K562 (cell line): ENCODE measurements around the gene BAZ2A. TPM values are rescaled to one million over a fixed set of nuclear protein-coding genes. Genes with fewer than 3 reads are reported as not detected.
A peak's percentile ranks its signal among the peaks of the same experiment; 100 is the strongest.

Experiments used
- BMI1 ChIP-seq: fragments of 150-350 bp; IDR thresholded peaks from 2 replicates; pipeline ENCODE4 v1.6.1; 2014; ENCODE audit warnings: low read length
- CBFB ChIP-seq: sonication (generic); formaldehyde crosslinking; IDR thresholded peaks from 2 replicates; pipeline ENCODE4 v1.4.0; 2020; ENCODE audit warnings: mild to moderate bottlenecking, missing genetic modification reagents
- CREM ChIP-seq: IDR thresholded peaks from 2 replicates; pipeline ENCODE4 v1.6.1; 2014; ENCODE audit warnings: antibody characterized with exemption, low read depth
- FOXK2 ChIP-seq, 2 experiments: fragments of 450-650 bp; IDR thresholded peaks in 1 of 2; conservative IDR thresholded peaks in 1 of 2; 2 replicates each; pipeline ENCODE4 v1.6.1; 2016; ENCODE audit warnings: low read depth in 2 of 2, mild to moderate bottlenecking in 1 of 2
- NFRKB ChIP-seq: fragments of 450-650 bp; IDR thresholded peaks from 2 replicates; pipeline ENCODE4 v1.6.1; 2016; ENCODE audit warnings: low read depth
- NR2C1 ChIP-seq, 2 experiments: fragments of 450-650 bp; IDR thresholded peaks; 2 replicates each; pipeline ENCODE4 v1.6.1; 2017; ENCODE audit warnings: mild to moderate bottlenecking in 2 of 2, antibody characterized with exemption in 1 of 2, inconsistent platforms in 1 of 2, missing compliant biosample characterization in 1 of 2, missing genetic modification characterization in 1 of 2
- SPI1 ChIP-seq: IDR thresholded peaks from 2 replicates; pipeline ENCODE4 v1.6.1; 2011; ENCODE audit warnings: low read depth, low read length, control low read depth, borderline replicate concordance
- TBP ChIP-seq: optimal IDR thresholded peaks from 2 replicates; pipeline ENCODE3; 2011; ENCODE audit warnings: low read depth, low read length, improper control_type of control experiment
- TFAM ChIP-seq: fragments of 250-450 bp; sonication (Bioruptor Pico); conservative IDR thresholded peaks from 2 replicates; pipeline ENCODE4 v1.5.0; 2021; ENCODE audit warnings: mild to moderate bottlenecking, moderate library complexity
- ZNF239 ChIP-seq: fragments of 250-450 bp; sonication (Bioruptor Pico); IDR thresholded peaks from 2 replicates; pipeline ENCODE4 v1.4.0; 2020; ENCODE audit warnings: mild to moderate bottlenecking
- polyA plus RNA-seq, 8 experiments: library from polyadenylated mRNA; depleted of rRNA in 4 of 8; stranded (reverse) in 5 of 8; unstranded in 3 of 8; fragments of >200 nt; fragmentation: Nextera tagmentation in 2 of 8; fragmentation: Illumina TruSeq in 1 of 8; extraction: Ambion mirVana in 2 of 8; extraction: Trizol in 1 of 8; gene quantifications; 2 replicates each; pipeline versions ENCODE4 v1.2.1 to v1.2.3, GENCODE V29; 2011 to 2014; ENCODE audit warnings: inconsistent platforms in 1 of 8, missing spikeins in 1 of 8
- total RNA-seq, 7 experiments: library from RNA; depleted of rRNA in 6 of 7; stranded (reverse); fragments of >200 nt in 6 of 7; fragmentation: Illumina TruSeq in 2 of 7; extraction: Trizol in 2 of 7; gene quantifications; 2 replicates each; pipeline versions ENCODE4 v1.2.1 to v1.2.3, GENCODE V29; 2011 to 2021; ENCODE audit warnings: low replicate concordance in 1 of 7
- TF ChIP-seq, protein P1 (sequence below): fragments of 200-800 bp; sonication (Bioruptor generic); IDR thresholded peaks from 2 replicates; pipeline ENCODE4 v1.6.1; 2017; ENCODE audit warnings: missing genetic modification characterization, missing compliant biosample characterization
- TF ChIP-seq, protein P2 (sequence below): fragments of 450-650 bp; IDR thresholded peaks from 2 replicates; pipeline ENCODE4 v1.6.1; 2017; ENCODE audit warnings: antibody characterized with exemption, mild to moderate bottlenecking
- TF ChIP-seq, protein P3 (sequence below): sonication (generic); formaldehyde crosslinking; IDR thresholded peaks from 2 replicates; pipeline ENCODE4 v1.8.1; 2023; ENCODE audit warnings: missing genetic modification reagents, mild to moderate bottlenecking, borderline replicate concordance

BAZ2A gene
- total and polyA plus RNA-seq, 9 of the 15 experiments (the other 6 are each of a cell fraction or from before 2014, with no cell fraction given) = 4.5 to 86.4 (median 26.2) TPM

DNA sequence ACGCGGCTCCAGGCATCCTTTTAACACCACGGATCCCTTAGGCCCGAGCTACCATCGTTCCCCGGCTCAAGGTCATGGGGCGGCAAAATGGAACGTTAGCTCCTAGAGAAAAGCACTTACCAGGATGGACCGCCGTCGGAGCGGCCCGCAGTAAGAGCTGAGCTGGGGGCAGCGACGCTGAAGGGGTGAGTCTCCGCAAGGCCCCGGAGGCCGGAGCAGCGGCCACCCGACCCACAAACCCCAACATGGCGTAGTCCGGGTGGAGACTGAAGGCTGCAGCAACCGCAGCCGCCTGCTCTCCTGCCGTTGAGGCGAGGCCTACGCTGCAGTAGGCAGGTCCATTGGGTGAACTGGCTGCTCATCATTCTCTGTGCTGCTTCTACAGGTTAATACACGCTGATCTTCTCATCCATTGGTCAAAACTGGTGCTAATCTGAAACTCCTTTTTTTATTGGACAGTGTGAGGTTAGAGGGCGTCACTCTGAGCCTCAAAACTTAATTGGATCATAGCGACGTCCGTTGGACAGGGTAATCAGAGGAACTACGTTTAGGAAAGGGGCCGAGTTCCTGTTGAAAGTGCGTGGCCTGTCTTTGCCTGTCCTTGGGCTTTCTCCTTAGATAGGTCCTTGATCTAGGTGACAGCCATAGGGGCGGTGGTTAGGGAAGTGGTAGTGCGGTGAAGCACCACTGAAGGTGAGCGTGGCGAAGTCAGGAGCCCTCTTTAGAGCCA is 15.8 kb upstream of the BAZ2A start, which contains the start of gene ATP5F1B (continued):
- TF ChIP-seq TFAM (CRISPR knock-in tag) (no peak), ZNF239 (CRISPR knock-in tag) (peak; percentile 14; the same call in 1 of the 2 replicates), FOXK2 (conservative IDR thresholded peaks at IDR 0.05 in 1 of 2, IDR thresholded peaks at IDR 0.05 in 1 of 2; ENCODE audit: low read depth in 2 of 2) (0 out of 4 replicates have a peak, but pooled peaks have one; percentile 46 to 48), CREM (peak; percentile 94), NFRKB (peak; percentile 91), SPI1 (peak; percentile 81), CBFB (CRISPR knock-in tag) (peak; percentile 88), BMI1 (no peak), NR2C1 (IDR thresholded peaks at IDR 0.05) (peak; percentile 71; the same call in 1 of the 2 replicates), NR2C1 (tag; IDR thresholded peaks at IDR 0.05) (peak; percentile 25; the same call in 1 of the 2 replicates), TBP (peak; percentile 98)
- TF ChIP-seq, protein P1, sequence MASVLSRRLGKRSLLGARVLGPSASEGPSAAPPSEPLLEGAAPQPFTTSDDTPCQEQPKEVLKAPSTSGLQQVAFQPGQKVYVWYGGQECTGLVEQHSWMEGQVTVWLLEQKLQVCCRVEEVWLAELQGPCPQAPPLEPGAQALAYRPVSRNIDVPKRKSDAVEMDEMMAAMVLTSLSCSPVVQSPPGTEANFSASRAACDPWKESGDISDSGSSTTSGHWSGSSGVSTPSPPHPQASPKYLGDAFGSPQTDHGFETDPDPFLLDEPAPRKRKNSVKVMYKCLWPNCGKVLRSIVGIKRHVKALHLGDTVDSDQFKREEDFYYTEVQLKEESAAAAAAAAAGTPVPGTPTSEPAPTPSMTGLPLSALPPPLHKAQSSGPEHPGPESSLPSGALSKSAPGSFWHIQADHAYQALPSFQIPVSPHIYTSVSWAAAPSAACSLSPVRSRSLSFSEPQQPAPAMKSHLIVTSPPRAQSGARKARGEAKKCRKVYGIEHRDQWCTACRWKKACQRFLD = peak; percentile 59; the same call in 1 of the 2 replicates
- TF ChIP-seq, protein P2, sequence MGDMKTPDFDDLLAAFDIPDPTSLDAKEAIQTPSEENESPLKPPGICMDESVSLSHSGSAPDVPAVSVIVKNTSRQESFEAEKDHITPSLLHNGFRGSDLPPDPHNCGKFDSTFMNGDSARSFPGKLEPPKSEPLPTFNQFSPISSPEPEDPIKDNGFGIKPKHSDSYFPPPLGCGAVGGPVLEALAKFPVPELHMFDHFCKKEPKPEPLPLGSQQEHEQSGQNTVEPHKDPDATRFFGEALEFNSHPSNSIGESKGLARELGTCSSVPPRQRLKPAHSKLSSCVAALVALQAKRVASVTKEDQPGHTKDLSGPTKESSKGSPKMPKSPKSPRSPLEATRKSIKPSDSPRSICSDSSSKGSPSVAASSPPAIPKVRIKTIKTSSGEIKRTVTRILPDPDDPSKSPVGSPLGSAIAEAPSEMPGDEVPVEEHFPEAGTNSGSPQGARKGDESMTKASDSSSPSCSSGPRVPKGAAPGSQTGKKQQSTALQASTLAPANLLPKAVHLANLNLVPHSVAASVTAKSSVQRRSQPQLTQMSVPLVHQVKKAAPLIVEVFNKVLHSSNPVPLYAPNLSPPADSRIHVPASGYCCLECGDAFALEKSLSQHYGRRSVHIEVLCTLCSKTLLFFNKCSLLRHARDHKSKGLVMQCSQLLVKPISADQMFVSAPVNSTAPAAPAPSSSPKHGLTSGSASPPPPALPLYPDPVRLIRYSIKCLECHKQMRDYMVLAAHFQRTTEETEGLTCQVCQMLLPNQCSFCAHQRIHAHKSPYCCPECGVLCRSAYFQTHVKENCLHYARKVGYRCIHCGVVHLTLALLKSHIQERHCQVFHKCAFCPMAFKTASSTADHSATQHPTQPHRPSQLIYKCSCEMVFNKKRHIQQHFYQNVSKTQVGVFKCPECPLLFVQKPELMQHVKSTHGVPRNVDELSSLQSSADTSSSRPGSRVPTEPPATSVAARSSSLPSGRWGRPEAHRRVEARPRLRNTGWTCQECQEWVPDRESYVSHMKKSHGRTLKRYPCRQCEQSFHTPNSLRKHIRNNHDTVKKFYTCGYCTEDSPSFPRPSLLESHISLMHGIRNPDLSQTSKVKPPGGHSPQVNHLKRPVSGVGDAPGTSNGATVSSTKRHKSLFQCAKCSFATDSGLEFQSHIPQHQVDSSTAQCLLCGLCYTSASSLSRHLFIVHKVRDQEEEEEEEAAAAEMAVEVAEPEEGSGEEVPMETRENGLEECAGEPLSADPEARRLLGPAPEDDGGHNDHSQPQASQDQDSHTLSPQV = peak; percentile 76; the same call in 1 of the 2 replicates
- TF ChIP-seq, protein P3, sequence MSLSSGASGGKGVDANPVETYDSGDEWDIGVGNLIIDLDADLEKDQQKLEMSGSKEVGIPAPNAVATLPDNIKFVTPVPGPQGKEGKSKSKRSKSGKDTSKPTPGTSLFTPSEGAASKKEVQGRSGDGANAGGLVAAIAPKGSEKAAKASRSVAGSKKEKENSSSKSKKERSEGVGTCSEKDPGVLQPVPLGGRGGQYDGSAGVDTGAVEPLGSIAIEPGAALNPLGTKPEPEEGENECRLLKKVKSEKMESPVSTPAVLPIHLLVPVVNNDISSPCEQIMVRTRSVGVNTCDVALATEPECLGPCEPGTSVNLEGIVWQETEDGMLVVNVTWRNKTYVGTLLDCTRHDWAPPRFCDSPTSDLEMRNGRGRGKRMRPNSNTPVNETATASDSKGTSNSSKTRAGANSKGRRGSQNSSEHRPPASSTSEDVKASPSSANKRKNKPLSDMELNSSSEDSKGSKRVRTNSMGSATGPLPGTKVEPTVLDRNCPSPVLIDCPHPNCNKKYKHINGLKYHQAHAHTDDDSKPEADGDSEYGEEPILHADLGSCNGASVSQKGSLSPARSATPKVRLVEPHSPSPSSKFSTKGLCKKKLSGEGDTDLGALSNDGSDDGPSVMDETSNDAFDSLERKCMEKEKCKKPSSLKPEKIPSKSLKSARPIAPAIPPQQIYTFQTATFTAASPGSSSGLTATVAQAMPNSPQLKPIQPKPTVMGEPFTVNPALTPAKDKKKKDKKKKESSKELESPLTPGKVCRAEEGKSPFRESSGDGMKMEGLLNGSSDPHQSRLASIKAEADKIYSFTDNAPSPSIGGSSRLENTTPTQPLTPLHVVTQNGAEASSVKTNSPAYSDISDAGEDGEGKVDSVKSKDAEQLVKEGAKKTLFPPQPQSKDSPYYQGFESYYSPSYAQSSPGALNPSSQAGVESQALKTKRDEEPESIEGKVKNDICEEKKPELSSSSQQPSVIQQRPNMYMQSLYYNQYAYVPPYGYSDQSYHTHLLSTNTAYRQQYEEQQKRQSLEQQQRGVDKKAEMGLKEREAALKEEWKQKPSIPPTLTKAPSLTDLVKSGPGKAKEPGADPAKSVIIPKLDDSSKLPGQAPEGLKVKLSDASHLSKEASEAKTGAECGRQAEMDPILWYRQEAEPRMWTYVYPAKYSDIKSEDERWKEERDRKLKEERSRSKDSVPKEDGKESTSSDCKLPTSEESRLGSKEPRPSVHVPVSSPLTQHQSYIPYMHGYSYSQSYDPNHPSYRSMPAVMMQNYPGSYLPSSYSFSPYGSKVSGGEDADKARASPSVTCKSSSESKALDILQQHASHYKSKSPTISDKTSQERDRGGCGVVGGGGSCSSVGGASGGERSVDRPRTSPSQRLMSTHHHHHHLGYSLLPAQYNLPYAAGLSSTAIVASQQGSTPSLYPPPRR (CRISPR knock-in tag) = peak; percentile 33; the same call in 1 of the 2 replicates
